SK-N-SH treated with all-trans-retinoic acid at 6 μM for 48 hours (cell line): ENCODE measurements around the gene ARMH4.

Source experiments
- ATAC-seq: fragments of 200-7000 bp; cut with Tn5 transposase; 3 replicates; pipeline ENCODE4 v1.9.1; 2020; ENCODE audit warnings: mild to moderate bottlenecking, moderate library complexity
- ARNTL ChIP-seq: fragments of 450-650 bp; formaldehyde crosslinking; IDR thresholded peaks from 2 replicates; pipeline ENCODE4 v1.5.0; 2020; ENCODE audit warnings: low read depth, mild to moderate bottlenecking, moderate library complexity, borderline replicate concordance
- BACH2 ChIP-seq: fragments of 250-450 bp; sonication (Bioruptor Pico); IDR thresholded peaks from 2 replicates; pipeline ENCODE4 v1.9.0; 2021; ENCODE audit warnings: mild to moderate bottlenecking, borderline replicate concordance
- CREB5 ChIP-seq: fragments of 250-450 bp; sonication (Bioruptor Pico); IDR thresholded peaks from 2 replicates; pipeline ENCODE4 v1.5.1; 2020; ENCODE audit warnings: low read depth, mild to moderate bottlenecking, moderate library complexity
- CSDC2 ChIP-seq: fragments of 250-450 bp; sonication (Bioruptor Pico); IDR thresholded peaks from 2 replicates; pipeline ENCODE4 v1.5.0; 2020; ENCODE audit warnings: mild to moderate bottlenecking, moderate library complexity
- CSRNP3 ChIP-seq: fragments of 250-450 bp; sonication (Bioruptor Pico); IDR thresholded peaks from 2 replicates; pipeline ENCODE4 v1.5.1; 2021; ENCODE audit warnings: mild to moderate bottlenecking, moderate library complexity
- ESRRG ChIP-seq: fragments of 250-450 bp; sonication (Bioruptor Pico); IDR thresholded peaks from 2 replicates; pipeline ENCODE4 v1.6.1; 2021; ENCODE audit warnings: mild to moderate bottlenecking
- GLIS3 ChIP-seq: fragments of 250-450 bp; sonication (Bioruptor Pico); IDR thresholded peaks from 2 replicates; pipeline ENCODE4 v1.5.0; 2020; ENCODE audit warnings: mild to moderate bottlenecking, moderate library complexity
- ISL1 ChIP-seq: fragments of 250-450 bp; sonication (Bioruptor Pico); IDR thresholded peaks from 2 replicates; pipeline ENCODE4 v2.1.2; 2022; ENCODE audit warnings: mild to moderate bottlenecking, moderate library complexity
- PPARA ChIP-seq: fragments of 250-450 bp; sonication (Bioruptor Pico); IDR thresholded peaks from 2 replicates; pipeline ENCODE4 v1.5.0; 2020; ENCODE audit warnings: mild to moderate bottlenecking, borderline replicate concordance
- RARB ChIP-seq: fragments of 250-450 bp; sonication (Bioruptor Pico); IDR thresholded peaks from 2 replicates; pipeline ENCODE4 v1.8.0; 2021; ENCODE audit warnings: mild to moderate bottlenecking, moderate library complexity
- TCF4 ChIP-seq: fragments of 250-450 bp; sonication (Bioruptor Pico); IDR thresholded peaks from 2 replicates; pipeline ENCODE4 v1.8.0; 2021; ENCODE audit warnings: mild to moderate bottlenecking, moderate library complexity, borderline replicate concordance
- ZFP3 ChIP-seq: fragments of 250-450 bp; sonication (Bioruptor Pico); IDR thresholded peaks from 2 replicates; pipeline ENCODE4 v1.5.0; 2020; ENCODE audit warnings: mild to moderate bottlenecking, moderate library complexity
- ZFP30 ChIP-seq: fragments of 450-650 bp; formaldehyde crosslinking; IDR thresholded peaks from 2 replicates; pipeline ENCODE4 v1.5.0; 2022; ENCODE audit warnings: mild to moderate bottlenecking, moderate library complexity
- ZNF565 ChIP-seq: fragments of 450-650 bp; formaldehyde crosslinking; conservative IDR thresholded peaks from 2 replicates; pipeline ENCODE4 v1.5.0; 2020; ENCODE audit warnings: low read depth, mild to moderate bottlenecking, moderate library complexity
- TF ChIP-seq, protein P1 (sequence below): fragments of 250-450 bp; sonication (Bioruptor Pico); IDR thresholded peaks from 2 replicates; pipeline ENCODE4 v1.5.0; 2020; ENCODE audit warnings: mild to moderate bottlenecking, moderate library complexity
- TF ChIP-seq, protein P2 (sequence below): fragments of 250-450 bp; sonication (Bioruptor Pico); IDR thresholded peaks from 2 replicates; pipeline ENCODE4 v1.8.0; 2020; ENCODE audit warnings: mild to moderate bottlenecking, moderate library complexity, borderline replicate concordance

Gene ARMH4

GRCh38 chr14:58146399-58146798 is 5.6 kb downstream of the ARMH4 start:
- ATAC-seq, result no peak
- TF ChIP-seq ISL1 (no peak), TCF4 (CRISPR knock-in tag) (peak; percentile 35; the same call in 1 of the 2 replicates), CREB5 (CRISPR knock-in tag) (no peak)

DNA sequence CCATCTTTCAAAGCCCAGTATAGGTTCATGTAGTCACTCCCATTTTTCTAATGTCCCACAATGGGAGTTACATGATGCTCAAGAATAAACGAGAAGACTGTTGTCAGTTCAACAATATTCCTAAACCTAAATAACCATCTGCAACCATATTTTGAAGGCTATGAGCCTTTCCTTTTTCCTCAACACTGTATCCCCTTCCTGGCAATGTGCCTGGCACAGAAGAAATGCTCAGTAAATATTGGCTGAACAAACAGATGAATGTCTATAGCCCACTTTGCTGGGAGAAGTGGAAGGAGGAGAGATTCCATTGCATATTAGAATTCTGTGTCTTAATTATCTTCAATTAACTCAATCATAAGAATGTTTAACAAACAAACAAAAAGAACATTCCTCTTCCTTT is 6.1 kb downstream of the ARMH4 start:
- no peak for ATAC-seq
- TF ChIP-seq BACH2 (CRISPR knock-in tag) (no peak), RARB (CRISPR knock-in tag) (no peak), TCF4 (CRISPR knock-in tag) (no peak), CREB5 (CRISPR knock-in tag) (no peak), ESRRG (CRISPR knock-in tag) (no peak), ZFP3 (CRISPR knock-in tag) (no peak), ARNTL (CRISPR knock-in tag) (no peak), ZFP30 (no peak)

DNA sequence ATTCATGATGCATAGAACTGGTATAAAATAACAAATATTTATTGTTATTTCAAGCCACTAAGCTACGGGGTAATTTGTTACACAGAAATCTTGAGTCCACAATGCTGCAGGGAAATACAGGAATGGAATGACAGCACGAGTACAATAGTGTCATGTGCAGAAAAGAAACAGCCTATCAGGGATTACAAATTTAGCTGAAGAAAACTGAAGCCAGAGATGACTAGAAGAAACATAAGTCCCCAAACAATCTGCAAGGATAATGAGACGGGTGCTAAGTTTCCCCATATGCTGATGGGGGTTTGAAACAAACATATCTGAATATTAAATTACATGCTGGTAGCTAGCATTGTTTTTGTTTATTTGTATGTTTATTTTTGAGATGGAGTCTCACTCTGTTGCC is 8.9 kb downstream of the ARMH4 start:
- TF ChIP-seq ARNTL (CRISPR knock-in tag) (no peak), ZFP3 (CRISPR knock-in tag) (no peak), GLIS3 (CRISPR knock-in tag) (no peak), ZNF565 (CRISPR knock-in tag) (no peak)
- TF ChIP-seq, protein P1, sequence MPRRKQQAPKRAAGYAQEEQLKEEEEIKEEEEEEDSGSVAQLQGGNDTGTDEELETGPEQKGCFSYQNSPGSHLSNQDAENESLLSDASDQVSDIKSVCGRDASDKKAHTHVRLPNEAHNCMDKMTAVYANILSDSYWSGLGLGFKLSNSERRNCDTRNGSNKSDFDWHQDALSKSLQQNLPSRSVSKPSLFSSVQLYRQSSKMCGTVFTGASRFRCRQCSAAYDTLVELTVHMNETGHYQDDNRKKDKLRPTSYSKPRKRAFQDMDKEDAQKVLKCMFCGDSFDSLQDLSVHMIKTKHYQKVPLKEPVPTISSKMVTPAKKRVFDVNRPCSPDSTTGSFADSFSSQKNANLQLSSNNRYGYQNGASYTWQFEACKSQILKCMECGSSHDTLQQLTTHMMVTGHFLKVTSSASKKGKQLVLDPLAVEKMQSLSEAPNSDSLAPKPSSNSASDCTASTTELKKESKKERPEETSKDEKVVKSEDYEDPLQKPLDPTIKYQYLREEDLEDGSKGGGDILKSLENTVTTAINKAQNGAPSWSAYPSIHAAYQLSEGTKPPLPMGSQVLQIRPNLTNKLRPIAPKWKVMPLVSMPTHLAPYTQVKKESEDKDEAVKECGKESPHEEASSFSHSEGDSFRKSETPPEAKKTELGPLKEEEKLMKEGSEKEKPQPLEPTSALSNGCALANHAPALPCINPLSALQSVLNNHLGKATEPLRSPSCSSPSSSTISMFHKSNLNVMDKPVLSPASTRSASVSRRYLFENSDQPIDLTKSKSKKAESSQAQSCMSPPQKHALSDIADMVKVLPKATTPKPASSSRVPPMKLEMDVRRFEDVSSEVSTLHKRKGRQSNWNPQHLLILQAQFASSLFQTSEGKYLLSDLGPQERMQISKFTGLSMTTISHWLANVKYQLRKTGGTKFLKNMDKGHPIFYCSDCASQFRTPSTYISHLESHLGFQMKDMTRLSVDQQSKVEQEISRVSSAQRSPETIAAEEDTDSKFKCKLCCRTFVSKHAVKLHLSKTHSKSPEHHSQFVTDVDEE (CRISPR knock-in tag), result no peak
- TF ChIP-seq, protein P2, sequence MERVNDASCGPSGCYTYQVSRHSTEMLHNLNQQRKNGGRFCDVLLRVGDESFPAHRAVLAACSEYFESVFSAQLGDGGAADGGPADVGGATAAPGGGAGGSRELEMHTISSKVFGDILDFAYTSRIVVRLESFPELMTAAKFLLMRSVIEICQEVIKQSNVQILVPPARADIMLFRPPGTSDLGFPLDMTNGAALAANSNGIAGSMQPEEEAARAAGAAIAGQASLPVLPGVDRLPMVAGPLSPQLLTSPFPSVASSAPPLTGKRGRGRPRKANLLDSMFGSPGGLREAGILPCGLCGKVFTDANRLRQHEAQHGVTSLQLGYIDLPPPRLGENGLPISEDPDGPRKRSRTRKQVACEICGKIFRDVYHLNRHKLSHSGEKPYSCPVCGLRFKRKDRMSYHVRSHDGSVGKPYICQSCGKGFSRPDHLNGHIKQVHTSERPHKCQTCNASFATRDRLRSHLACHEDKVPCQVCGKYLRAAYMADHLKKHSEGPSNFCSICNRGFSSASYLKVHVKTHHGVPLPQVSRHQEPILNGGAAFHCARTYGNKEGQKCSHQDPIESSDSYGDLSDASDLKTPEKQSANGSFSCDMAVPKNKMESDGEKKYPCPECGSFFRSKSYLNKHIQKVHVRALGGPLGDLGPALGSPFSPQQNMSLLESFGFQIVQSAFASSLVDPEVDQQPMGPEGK (CRISPR knock-in tag), result no peak
- ATAC-seq, result no peak

DNA sequence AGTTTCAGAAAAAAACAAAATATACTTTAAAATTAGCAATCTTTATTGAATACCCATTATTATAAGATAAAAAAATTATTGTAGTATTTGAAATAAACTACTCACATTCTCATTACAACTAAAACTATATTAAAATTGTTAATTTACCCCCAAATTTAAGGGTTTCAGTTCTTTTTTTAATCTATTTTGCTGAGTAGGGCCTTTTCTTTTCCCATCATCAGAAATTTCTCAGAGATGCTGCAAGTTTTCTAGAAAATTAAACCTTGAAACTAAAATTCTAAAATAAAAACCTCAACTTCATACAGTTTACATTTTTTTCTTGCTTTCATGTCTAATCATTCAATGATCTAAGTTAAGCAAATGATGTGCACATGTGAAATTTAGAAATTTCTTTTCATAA is 10.1 kb downstream of the ARMH4 start:
- TF ChIP-seq PPARA (CRISPR knock-in tag) (no peak), CSRNP3 (no peak), CSDC2 (CRISPR knock-in tag) (no peak), ESRRG (CRISPR knock-in tag) (no peak), ARNTL (CRISPR knock-in tag) (no peak)
- TF ChIP-seq, protein P2 (CRISPR knock-in tag), result no peak
- ATAC-seq, result no peak
